GM19043 (cell line): Measurements from ENCODE around the gene OR10A6.

Experiments used
- ATAC-seq: cut with Tn5 transposase; IDR thresholded peaks from one replicate; pipeline ENCODE4 v1.9.1; 2021; ENCODE audit warnings: low read depth; ENCODE audit not compliant: unreplicated experiment

Gene OR10A6

GRCh38 chr11:7931168-7931567 is at the start of gene OR10A6:
TSS of gene OR10A6 (minus strand) at chr11:7931268. CDS start at chr11:7928662, 2,606 bp downstream.
- ATAC-seq: no peak

DNA sequence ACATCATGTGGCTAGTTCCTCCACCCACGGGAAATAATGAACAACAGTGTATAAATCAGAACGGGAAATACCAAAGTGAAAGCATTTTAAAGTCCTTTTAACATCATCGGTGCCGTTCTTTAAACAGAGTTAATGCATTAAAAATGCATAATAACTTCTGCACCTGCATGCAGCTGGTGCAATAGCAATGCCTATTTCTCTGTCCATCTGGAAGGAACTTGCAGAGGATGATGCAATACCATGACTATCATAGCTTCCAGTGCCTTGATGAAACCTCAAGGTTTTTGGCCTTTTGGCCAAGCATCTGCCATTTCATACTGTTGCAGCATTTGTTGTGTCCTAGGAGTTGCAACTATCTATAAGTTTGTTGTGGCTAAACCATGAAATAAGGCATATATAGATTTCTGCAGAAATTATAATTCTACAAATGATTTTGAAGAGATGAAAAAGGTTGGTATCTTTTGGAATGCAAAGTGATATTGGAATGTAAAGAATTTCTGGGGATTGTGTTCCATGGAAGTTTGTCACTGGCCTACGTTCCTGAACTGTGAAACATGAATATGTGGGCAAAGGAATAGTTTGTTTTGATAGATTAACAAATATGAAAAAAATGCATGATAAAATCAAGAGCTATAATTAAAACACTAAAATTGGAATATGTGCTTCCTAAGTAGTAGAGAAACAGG is 46.3 kb upstream of the OR10A6 start:
- no peak for ATAC-seq

GRCh38 chr11:7974668-7975067 is 43.6 kb upstream of the OR10A6 start:
- no peak for ATAC-seq

DNA sequence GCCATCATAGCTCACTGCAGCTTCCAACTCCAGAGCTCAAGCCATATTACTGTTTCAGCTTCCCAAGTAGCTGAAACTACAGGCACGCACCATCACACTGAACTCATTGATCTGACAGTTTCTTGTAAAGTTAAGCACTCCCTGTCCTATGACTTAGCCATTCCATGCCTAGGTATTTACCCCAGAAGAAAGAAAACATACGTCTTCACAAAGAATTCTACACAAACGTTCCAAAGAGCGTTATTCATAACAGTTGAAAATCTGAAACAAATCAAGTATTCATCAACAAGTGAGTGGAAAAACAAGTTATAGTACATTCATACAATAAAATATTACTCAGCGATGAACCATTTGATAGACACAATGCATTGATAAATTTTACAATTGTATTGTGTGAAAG is 41.9 kb upstream of the OR10A6 start:
- ATAC-seq: no peak

GRCh38 chr11:7971846-7972245 is 40.8 kb upstream of the OR10A6 start:
- no peak for ATAC-seq

DNA sequence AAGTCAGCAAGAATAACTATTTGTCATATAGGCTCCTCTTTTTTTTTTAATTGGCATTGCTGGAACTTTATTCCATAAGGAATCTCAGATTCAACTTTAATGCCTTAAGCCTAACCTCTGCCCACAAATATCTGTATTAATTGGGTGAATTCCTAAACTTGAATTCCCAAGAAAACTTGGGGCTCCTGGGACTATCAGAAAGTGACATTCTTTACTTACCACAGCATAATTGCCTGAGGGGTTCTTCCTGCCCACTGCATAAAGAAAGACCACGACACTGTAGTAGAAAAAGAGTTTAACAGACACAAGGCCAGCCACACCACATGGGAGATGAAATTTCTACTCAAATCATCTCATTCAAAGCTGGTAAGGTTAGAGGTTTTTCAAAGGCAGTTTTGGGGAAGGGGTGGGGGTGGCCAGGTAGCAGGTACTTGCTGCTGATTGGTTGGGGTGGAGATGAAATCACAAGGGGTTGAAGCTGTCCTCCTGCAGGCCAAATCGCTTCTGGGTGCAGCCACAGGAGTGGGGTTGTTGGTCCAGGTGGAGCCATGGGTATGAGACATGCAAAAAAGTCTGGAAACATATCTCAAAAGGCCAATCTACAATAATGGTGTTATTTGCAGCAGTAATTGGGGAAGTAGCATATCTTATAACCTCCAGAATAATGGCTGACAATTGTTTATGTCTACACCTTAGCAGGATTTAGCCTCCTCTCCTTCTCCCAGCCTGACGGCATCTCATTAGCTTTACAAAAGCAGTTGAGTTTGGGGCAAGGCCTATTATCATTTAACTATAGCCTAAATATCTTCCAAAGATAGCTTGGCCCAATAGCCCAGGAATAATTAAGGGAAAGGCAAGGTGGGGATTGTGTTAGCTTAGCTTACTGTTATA is 38.9 kb upstream of the OR10A6 start:
- ATAC-seq: no peak

- ATAC-seq: no peak
These were observed 37.6 kb upstream of the OR10A6 start for GRCh38 chr11:7968686-7969085.

- no peak for ATAC-seq
These were observed 36.8 kb upstream of the OR10A6 start for GRCh38 chr11:7967826-7968225.

- no peak for ATAC-seq
These were observed 36.0 kb upstream of the OR10A6 start for GRCh38 chr11:7967097-7967496.

GRCh38 chr11:7965386-7965785 is 34.3 kb upstream of the OR10A6 start, which contains the start of gene NLRP10:
TSS of gene NLRP10 (minus strand) at chr11:7965447. CDS start at chr11:7963495, 1,952 bp downstream.
- ATAC-seq: no peak

DNA sequence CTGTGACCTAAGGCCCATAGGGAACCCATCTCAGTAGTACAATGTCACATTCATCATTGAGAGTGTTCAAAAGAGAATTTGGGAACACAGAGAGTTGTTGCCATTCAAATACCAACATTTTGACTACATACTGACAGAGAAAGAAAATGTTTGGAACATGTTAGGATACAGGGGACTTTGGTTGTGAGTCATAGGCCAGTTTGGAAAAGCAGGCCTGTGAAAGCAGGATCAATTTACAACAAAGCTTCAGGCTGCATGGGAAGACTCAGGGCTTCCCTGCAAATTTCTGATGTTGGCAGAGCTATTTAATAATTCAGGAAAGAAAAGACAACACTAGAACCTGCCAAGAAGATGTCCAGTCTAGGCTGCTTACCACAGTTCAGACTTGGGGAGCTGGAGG is 33.8 kb upstream of the OR10A6 start:
- no peak for ATAC-seq

GRCh38 chr11:7964261-7964660 is 33.2 kb upstream of the OR10A6 start:
- no peak for ATAC-seq

DNA sequence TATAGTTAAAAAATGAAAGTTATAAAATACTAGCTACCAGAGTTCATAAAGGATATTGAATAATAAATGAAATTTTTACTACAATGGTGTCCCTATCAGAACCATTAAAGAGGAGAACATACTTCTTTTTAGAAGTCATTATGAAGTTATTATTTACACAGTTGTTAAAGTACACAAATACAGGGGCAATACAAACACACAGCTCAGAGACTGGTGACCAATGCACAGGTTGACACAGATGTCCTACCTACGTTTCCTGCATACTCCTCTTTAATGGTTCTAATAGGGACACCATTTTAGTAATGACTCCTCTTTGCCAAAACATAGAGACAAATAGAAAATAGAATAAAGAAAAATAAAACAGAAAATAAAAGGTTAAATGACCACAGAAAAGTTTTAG is 24.1 kb upstream of the OR10A6 start:
- ATAC-seq: no peak

DNA sequence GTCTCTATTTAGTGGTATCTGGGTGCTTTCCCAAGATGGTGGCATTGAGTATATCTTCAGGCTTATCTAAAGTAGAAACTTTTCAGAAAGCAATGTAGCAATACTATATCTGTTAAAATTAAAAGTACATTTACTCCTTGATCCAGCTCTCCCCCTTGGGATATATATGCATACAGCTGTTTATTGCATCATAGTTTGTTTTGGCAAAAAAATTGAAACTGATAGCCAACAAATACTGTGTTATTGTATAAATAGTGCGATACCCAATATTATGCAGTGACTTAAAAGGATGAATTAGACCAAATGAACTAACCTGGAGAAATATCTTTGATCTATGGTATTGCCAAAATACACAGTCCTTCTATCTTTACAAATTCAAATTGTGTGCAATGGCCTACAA is 18.9 kb upstream of the OR10A6 start:
- no peak for ATAC-seq

DNA sequence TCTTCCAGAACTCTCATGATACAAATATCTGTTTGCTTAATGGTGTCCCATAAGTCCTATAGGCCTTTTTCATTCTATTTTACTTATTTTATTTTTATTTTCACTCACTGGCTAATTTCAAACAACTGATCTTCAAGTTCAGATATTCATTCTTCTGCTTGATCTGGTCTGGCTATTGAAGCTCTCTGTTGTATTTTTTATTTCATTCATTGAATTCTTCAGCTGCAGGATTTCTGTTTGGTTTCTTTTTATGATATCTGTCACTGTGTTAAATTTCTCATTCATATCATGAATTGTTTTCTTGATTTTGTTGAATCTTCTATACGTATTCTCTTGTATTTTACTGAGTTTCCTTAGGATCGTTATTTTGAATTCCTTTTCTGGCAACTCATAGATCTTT is 13.1 kb upstream of the OR10A6 start:
- ATAC-seq: no peak

GRCh38 chr11:7941608-7942007 is 10.5 kb upstream of the OR10A6 start, which contains the start of gene OR10A3:
TSS of gene OR10A3 (minus strand) at chr11:7941708. CDS start at chr11:7939520, 2,188 bp downstream.
- no peak for ATAC-seq

- ATAC-seq: no peak
These were observed 10.1 kb upstream of the OR10A6 start for GRCh38 chr11:7941146-7941545.

- ATAC-seq: no peak
These were observed 5.5 kb upstream of the OR10A6 start for GRCh38 chr11:7936615-7937014.

- no peak for ATAC-seq
These were observed 3.4 kb downstream of the OR10A6 start for GRCh38 chr11:7927635-7928034.

GRCh38 chr11:7924536-7924935 is 6.5 kb downstream of the OR10A6 start:
- no peak for ATAC-seq

DNA sequence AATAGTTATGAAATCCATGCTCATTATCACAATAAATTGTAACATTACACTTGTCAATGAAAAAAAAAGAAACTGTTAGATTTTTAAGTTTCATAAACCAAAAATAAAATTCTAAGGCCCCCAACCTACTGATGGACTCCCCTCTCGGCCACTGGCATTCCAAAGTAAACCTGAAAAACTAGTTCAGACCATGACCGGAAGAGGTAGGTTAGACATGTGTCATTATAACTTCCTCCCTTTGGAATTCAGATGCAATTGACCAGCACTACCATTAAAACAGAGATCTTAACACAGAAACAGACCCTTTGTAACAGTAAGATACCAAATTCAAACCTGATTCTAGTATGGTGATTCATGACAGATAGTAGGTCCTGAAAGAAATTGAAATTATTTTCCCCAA is 12.9 kb downstream of the OR10A6 start:
- ATAC-seq: no peak

- no peak for ATAC-seq
These were observed 20.1 kb downstream of the OR10A6 start for GRCh38 chr11:7911011-7911410.
